Stimulated activated CD4-positive, alpha-beta T cell treated with anti-CD3 and anti-CD28 coated beads, Interleukin-1b, Interleukin-23, amount 100 ng/mL, for 4 hours (primary cell): Measurements from ENCODE around the gene ATP6V0D1.

ENCODE experiments used
- DNase-seq, 2 donors: peaks; one replicate each; pipeline ENCODE4 v3.0.0-alpha.2; 2020; ENCODE audit warnings: low read depth in 2 of 2

The ATP6V0D1 gene

GRCh38 chr16:67409631-67410030 is 71.3 kb downstream of the ATP6V0D1 start:
- DNase-seq, result no peak

- DNase-seq, result no peak
Measured at GRCh38 chr16:67407788-67408452, 73.0 kb downstream of the ATP6V0D1 start.

- DNase-seq, result no peak
Measured at GRCh38 chr16:67407176-67407787, 73.7 kb downstream of the ATP6V0D1 start.

- DNase-seq, result no peak
Measured at GRCh38 chr16:67406111-67406971, 74.6 kb downstream of the ATP6V0D1 start.

GRCh38 chr16:67405336-67405735 is 75.6 kb downstream of the ATP6V0D1 start:
- no peak for DNase-seq

- no peak for DNase-seq
Measured at GRCh38 chr16:67404740-67405226, 76.2 kb downstream of the ATP6V0D1 start.

GRCh38 chr16:67403976-67404555 is 76.9 kb downstream of the ATP6V0D1 start:
- DNase-seq, result no peak

- no peak for DNase-seq
Measured at GRCh38 chr16:67400901-67401300, 80.1 kb downstream of the ATP6V0D1 start.

- DNase-seq, result no peak
Measured at GRCh38 chr16:67399749-67400704, 80.9 kb downstream of the ATP6V0D1 start.

GRCh38 chr16:67399218-67399733 is 81.7 kb downstream of the ATP6V0D1 start:
- peak; percentile 21 to 50 for DNase-seq

- DNase-seq, result no peak
Measured at GRCh38 chr16:67398546-67399217, 82.3 kb downstream of the ATP6V0D1 start.

- no peak for DNase-seq
Measured at GRCh38 chr16:67397812-67398545, 83.0 kb downstream of the ATP6V0D1 start.

- no peak for DNase-seq
Measured at GRCh38 chr16:67397036-67397801, 83.7 kb downstream of the ATP6V0D1 start.

GRCh38 chr16:67396159-67397035 is 84.6 kb downstream of the ATP6V0D1 start:
- no peak for DNase-seq

GRCh38 chr16:67395458-67396158 is 85.3 kb downstream of the ATP6V0D1 start:
- DNase-seq, result no peak

GRCh38 chr16:67395105-67395457 is 85.9 kb downstream of the ATP6V0D1 start:
- no peak for DNase-seq
